CD4-positive, alpha-beta T cell treated with Interleukin-17A for 1 hour (primary cell): ENCODE measurements around the gene MPP3.
A peak's percentile ranks its signal among the peaks of the same experiment; 100 is the strongest.
"Not testable (repeated sequence)": the region's sequence is repeated elsewhere in the genome, so short reads cannot be mapped to it uniquely, and the experiment has no call there.

Experiments
- DNase-seq: peaks from one replicate; pipeline ENCODE4 v3.0.0-alpha.2; 2020

The MPP3 gene

GRCh38 chr17:43860077-43860725, 27.3 kb upstream of the MPP3 start:
- DNase-seq: no peak

GRCh38 chr17:43857957-43858600, 25.1 kb upstream of the MPP3 start:
- DNase-seq: no peak

- no peak for DNase-seq
Observed at GRCh38 chr17:43857141-43857540, 24.2 kb upstream of the MPP3 start.

GRCh38 chr17:43856141-43856540, 23.2 kb upstream of the MPP3 start:
- no peak for DNase-seq

- no peak for DNase-seq
Observed at GRCh38 chr17:43855061-43855460, 22.1 kb upstream of the MPP3 start.

GRCh38 chr17:43854498-43854897, 21.6 kb upstream of the MPP3 start:
- DNase-seq: no peak

GRCh38 chr17:43853546-43853945, 20.6 kb upstream of the MPP3 start:
- no peak for DNase-seq

GRCh38 chr17:43852571-43852970, 19.6 kb upstream of the MPP3 start:
- no peak for DNase-seq

- DNase-seq: no peak
Observed at GRCh38 chr17:43849116-43849515, 16.2 kb upstream of the MPP3 start.

- no peak for DNase-seq
Observed at GRCh38 chr17:43848601-43849000, 15.7 kb upstream of the MPP3 start.

- DNase-seq: no peak
Observed at GRCh38 chr17:43846963-43847371, 14.0 kb upstream of the MPP3 start, which contains the start of gene CD300LG. Gene CD300LG, plus strand, starts transcription at chr17:43847176. Its CDS starts 41 bp downstream, at chr17:43847217.

- DNase-seq: peak; percentile 66
Observed at GRCh38 chr17:43846221-43846712, 13.3 kb upstream of the MPP3 start.

GRCh38 chr17:43845766-43846165, 12.8 kb upstream of the MPP3 start:
- DNase-seq: no peak

- no peak for DNase-seq
Observed at GRCh38 chr17:43844241-43844640, 11.3 kb upstream of the MPP3 start.

- no peak for DNase-seq
Observed at GRCh38 chr17:43842975-43843325, 10.0 kb upstream of the MPP3 start.

GRCh38 chr17:43842091-43842974, 9.4 kb upstream of the MPP3 start:
- DNase-seq: not testable (repeated sequence)

- DNase-seq: no peak
Observed at GRCh38 chr17:43841282-43841681, 8.3 kb upstream of the MPP3 start.

- DNase-seq: no peak
Observed at GRCh38 chr17:43840814-43841213, 7.9 kb upstream of the MPP3 start.

- DNase-seq: no peak
Observed at GRCh38 chr17:43839670-43840108, 6.7 kb upstream of the MPP3 start.

- DNase-seq: no peak
Observed at GRCh38 chr17:43834106-43834505, 1.2 kb upstream of the MPP3 start.

- DNase-seq: no peak
Observed at GRCh38 chr17:43832168-43832975, 574 bp downstream of the MPP3 start.

GRCh38 chr17:43831633-43832032, 1.3 kb downstream of the MPP3 start:
- DNase-seq: no peak
